T-helper 1 cell treated with Interleukin-12 subunit alpha and Interleukin-12 subunit beta and Interleukin-4 antibody, amounts not matched to agents 30 μg/mL and 1 μg/mL, for 36 hours (primary cell): ENCODE results near the gene ENDOD1.
A peak's percentile ranks its signal among the peaks of the same experiment; 100 is the strongest.
"Not testable (repeated sequence)": the region's sequence is repeated elsewhere in the genome, so short reads cannot be mapped to it uniquely, and the experiment has no call there.

ENCODE experiments used
- H3K27ac Mint-ChIP-seq: one replicate; pipeline ENCODE4 v1.8.0; 2021; ENCODE audit warnings: mild to moderate bottlenecking, mixed read lengths
- H3K27me3 Mint-ChIP-seq: one replicate; pipeline ENCODE4 v1.8.0; 2021; ENCODE audit warnings: low read depth, mixed read lengths
- H3K36me3 Mint-ChIP-seq: one replicate; pipeline ENCODE4 v1.8.0; 2021; ENCODE audit warnings: low read depth, mixed read lengths
- H3K4me1 Mint-ChIP-seq: one replicate; pipeline ENCODE4 v1.8.0; 2021; ENCODE audit warnings: low read depth, mixed read lengths
- H3K4me3 Mint-ChIP-seq: one replicate; pipeline ENCODE4 v1.8.0; 2021; ENCODE audit warnings: mild to moderate bottlenecking, moderate library complexity, mixed read lengths
- H3K9me3 Mint-ChIP-seq: one replicate; pipeline ENCODE4 v1.8.0; 2021; ENCODE audit warnings: mixed read lengths

ENDOD1 gene, protein sequence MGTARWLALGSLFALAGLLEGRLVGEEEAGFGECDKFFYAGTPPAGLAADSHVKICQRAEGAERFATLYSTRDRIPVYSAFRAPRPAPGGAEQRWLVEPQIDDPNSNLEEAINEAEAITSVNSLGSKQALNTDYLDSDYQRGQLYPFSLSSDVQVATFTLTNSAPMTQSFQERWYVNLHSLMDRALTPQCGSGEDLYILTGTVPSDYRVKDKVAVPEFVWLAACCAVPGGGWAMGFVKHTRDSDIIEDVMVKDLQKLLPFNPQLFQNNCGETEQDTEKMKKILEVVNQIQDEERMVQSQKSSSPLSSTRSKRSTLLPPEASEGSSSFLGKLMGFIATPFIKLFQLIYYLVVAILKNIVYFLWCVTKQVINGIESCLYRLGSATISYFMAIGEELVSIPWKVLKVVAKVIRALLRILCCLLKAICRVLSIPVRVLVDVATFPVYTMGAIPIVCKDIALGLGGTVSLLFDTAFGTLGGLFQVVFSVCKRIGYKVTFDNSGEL

DNA sequence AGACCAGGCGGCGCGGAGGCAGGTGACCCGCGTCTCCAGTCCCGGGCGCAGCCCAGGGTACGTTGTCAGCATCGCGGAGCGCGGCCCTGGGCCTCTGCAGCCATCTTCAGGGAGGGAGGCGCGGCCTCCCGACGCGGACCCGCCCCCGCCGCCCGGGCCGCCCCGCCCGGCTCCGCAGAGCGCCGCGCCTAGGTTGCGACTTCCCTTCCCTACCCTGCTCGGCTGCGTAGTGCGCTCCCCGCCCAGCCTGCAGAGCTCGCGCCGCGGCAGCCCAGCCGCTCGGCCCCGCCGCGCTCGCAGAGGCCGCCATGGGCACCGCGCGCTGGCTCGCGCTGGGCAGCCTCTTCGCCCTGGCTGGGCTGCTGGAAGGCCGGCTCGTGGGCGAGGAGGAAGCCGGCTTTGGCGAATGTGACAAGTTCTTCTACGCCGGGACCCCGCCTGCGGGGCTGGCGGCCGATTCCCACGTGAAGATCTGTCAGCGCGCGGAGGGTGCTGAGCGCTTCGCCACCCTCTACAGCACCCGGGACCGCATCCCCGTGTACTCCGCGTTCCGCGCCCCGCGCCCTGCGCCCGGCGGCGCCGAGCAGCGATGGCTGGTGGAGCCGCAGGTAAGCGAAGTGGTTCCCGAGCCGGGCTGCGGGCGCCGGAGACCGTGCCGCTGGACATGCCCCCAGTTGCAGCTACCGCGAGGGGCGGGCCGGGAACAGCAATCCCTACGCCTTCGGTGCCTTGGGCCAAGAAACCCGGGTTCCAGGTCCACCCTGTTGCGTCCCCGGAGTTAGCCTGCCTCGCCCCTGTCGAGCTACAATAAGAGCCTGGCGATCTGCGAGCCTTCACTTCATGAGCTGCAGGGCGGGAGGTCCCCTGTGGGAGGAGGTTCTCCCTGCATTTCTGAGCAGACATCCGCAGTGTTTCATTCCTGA, at the start of gene ENDOD1:
Gene ENDOD1, plus strand, starts transcription at position 227 of the 923 bp plus-strand sequence. Its CDS starts 82 bp downstream, at position 309.
- peaks cover 62% of the 10 kb centered on the region for H3K4me1 Mint-ChIP-seq
- H3K27me3 Mint-ChIP-seq = no peaks in the 10 kb centered on the region
- peak within 1 kb of the TSS; percentile 89 for H3K4me3 Mint-ChIP-seq
- no peaks in the 10 kb centered on the region for H3K9me3 Mint-ChIP-seq
- H3K27ac Mint-ChIP-seq = peak within 1 kb of the TSS; percentile 98
- H3K36me3 Mint-ChIP-seq = peaks cover 4% of the 10 kb centered on the region

DNA sequence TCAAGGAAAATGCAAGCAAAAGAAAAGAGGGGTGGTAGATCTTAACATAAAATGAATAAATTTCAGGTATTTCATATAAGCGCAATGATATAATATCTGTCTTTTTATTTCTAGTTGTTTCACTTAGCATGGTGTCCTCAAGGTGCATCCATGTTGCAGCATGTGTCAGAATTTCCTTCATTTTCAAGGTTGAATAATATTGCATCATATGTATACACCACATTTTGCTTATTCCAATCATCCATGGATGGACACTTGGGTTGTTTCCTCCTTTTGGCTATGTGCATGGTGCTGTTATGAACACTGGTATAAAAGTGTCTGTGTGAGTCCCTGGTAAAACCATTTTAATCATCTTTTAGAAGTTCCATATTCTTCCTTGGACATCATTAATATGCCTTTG, 47.4 kb upstream of the ENDOD1 start:
- no peaks in the 10 kb centered on the region for H3K9me3 Mint-ChIP-seq
- H3K27ac Mint-ChIP-seq = no peak overlapping the region
- no peaks in the 10 kb centered on the region for H3K36me3 Mint-ChIP-seq
- no peak overlapping the region for H3K4me3 Mint-ChIP-seq
- no peaks in the 10 kb centered on the region for H3K4me1 Mint-ChIP-seq
- H3K27me3 Mint-ChIP-seq = peaks cover 53% of the 10 kb centered on the region

DNA sequence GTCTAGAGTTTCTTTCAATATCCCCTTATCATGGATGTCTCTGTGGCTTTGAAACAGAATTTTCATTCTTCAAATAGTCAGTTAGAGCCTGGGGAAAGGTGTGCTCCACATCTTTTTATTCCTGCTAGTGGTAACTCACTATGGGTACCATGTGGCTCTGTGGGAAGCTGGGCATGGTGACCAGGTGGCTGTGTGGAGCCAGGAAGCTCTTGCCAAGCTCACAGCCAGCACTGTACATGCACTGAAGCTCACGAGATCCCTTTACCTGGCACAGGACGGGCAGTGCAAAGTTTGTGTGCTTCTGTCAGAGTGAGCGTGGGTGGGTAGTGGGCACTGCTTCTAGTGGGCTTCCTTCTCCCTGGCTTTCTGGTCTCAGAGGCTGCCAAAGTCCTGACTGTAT, 46.7 kb upstream of the ENDOD1 start:
- Mint-ChIP-seq H3K27me3 (peaks cover 55% of the 10 kb centered on the region), H3K4me1 (no peaks in the 10 kb centered on the region), H3K36me3 (no peaks in the 10 kb centered on the region), H3K4me3 (no peak overlapping the region), H3K27ac (no peak overlapping the region), H3K9me3 (no peaks in the 10 kb centered on the region)

DNA sequence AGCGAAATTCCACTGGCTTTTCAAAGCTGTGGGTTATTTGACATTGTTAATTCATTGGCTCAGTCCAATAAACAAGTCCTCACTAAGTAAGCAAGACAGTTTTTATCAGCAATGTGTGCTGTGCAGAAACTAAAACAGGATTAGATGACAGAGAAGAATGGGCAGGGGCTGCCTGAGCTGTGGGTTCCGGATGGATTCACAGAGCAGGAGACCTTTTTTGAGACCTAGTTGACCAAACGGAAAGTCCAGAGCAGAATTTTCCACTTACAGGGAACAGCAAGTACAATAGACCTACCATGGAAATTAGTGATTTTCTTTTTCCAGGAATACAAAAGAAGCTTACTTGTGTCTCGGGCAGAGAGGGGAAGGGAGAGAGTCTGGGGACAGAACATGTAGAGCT, 45.6 kb upstream of the ENDOD1 start:
- H3K4me3 Mint-ChIP-seq = no peak overlapping the region
- no peaks in the 10 kb centered on the region for H3K4me1 Mint-ChIP-seq
- peaks cover 60% of the 10 kb centered on the region for H3K27me3 Mint-ChIP-seq
- H3K9me3 Mint-ChIP-seq = no peaks in the 10 kb centered on the region
- H3K36me3 Mint-ChIP-seq = no peaks in the 10 kb centered on the region
- no peak overlapping the region for H3K27ac Mint-ChIP-seq

DNA sequence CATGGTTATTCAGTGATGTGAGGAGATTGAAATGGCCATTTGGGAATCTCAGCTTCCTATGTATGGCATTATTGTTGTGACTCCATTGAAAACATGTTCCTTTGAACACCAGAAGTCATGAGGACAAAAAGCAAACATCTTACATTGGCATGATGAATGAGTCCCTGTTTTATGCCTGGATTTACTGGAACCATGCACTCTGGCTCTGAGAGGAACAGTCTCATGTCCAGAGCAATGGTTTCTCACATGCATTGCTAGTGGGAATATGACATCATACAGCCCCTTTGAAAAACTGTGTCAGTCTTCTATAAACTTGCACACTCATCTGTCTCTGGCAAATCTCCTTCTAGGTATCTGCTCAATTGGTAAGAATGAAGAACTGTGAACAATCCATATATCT, 43.8 kb upstream of the ENDOD1 start:
- no peaks in the 10 kb centered on the region for H3K9me3 Mint-ChIP-seq
- peaks cover 58% of the 10 kb centered on the region for H3K27me3 Mint-ChIP-seq
- no peak overlapping the region for H3K27ac Mint-ChIP-seq
- H3K36me3 Mint-ChIP-seq = no peaks in the 10 kb centered on the region
- no peak overlapping the region for H3K4me3 Mint-ChIP-seq
- no peaks in the 10 kb centered on the region for H3K4me1 Mint-ChIP-seq

DNA sequence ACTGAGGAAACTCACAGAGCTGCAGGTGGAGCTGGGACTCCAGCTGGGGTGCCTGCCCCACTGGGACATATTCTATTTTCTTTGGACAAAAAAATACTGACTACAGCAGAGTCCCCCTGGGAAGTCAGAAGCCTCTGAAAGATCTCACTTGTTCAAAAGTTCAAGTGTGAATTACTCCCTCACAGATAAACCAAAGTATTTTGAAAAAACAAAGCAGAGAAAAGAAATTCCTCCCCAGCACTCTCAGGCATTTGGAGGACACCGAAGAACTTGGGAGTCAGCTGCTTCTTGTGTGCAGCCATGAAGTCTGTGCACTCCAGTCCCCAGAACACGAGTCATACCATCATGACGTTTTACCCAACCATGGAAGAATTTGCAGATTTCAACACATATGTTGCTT, 40.5 kb upstream of the ENDOD1 start, which contains the start of gene KDM4F:
Gene KDM4F, plus strand, starts transcription at position 301 of the 400 bp plus-strand sequence.
- H3K4me3 Mint-ChIP-seq = not testable (repeated sequence)
- peaks cover 46% of the 10 kb centered on the region for H3K27me3 Mint-ChIP-seq

DNA sequence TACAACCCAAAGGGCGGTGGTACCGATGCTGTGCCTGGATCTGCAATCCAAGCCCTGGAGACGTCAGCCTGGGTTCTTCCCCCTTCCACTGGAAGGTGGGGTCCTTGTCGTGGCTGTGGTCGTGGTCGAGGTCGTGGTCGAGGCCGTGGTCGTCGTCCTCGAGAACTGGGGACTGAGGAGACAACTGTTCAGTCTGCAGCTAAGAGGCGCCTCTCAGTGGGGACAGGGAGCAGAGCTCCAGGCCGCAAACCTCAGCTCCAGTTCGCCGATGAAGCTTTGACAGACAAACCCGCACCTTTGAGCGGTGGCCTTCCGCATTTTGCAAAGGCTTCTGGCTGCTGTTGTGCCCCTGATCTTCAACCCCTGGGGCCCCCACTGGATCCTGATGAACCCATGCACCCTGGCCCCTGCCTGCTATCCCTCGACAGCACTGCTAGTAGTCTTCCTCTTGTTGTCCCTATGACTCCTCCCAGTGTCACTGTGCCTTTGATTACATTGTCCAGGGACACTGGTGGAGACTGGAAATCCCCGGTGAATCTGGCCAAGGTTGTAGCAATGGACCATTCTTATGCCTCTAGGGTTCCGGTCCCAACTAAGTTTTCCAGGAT, 38.9 kb upstream of the ENDOD1 start:
- no peaks in the 10 kb centered on the region for H3K36me3 Mint-ChIP-seq
- no peaks in the 10 kb centered on the region for H3K4me1 Mint-ChIP-seq
- H3K4me3 Mint-ChIP-seq = no peak overlapping the region
- no peak overlapping the region for H3K27ac Mint-ChIP-seq
- H3K9me3 Mint-ChIP-seq = no peaks in the 10 kb centered on the region
- peaks cover 46% of the 10 kb centered on the region for H3K27me3 Mint-ChIP-seq

More for the DNA sequence above, 40.5 kb upstream of the ENDOD1 start, which contains the start of gene KDM4F:
- H3K4me1 Mint-ChIP-seq, H3K27ac Mint-ChIP-seq, H3K9me3 Mint-ChIP-seq, H3K36me3 Mint-ChIP-seq: not testable (repeated sequence)

DNA sequence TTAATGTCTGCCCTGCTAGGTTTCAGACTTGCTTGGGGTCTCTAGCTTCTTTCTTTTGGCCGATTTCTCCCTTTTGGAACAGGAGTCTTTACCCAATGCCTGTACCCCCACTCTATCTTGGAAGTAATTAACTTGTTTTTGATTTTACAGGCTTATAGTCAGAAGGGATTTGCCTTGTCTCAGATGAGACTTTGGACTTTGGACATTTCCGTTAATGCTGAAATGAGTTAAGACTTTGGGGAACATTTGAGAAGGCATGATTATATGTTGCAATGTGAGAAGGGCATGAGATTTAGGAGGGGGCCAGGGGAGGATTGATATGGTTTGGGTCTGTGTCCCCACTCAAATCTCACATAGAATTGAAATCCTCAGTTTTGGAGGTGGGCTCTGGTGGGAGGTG, 35.3 kb upstream of the ENDOD1 start:
- Mint-ChIP-seq H3K27me3 (peaks cover 43% of the 10 kb centered on the region), H3K4me1 (no peaks in the 10 kb centered on the region), H3K9me3 (no peaks in the 10 kb centered on the region), H3K36me3 (no peaks in the 10 kb centered on the region), H3K27ac (no peak overlapping the region), H3K4me3 (no peak overlapping the region)

DNA sequence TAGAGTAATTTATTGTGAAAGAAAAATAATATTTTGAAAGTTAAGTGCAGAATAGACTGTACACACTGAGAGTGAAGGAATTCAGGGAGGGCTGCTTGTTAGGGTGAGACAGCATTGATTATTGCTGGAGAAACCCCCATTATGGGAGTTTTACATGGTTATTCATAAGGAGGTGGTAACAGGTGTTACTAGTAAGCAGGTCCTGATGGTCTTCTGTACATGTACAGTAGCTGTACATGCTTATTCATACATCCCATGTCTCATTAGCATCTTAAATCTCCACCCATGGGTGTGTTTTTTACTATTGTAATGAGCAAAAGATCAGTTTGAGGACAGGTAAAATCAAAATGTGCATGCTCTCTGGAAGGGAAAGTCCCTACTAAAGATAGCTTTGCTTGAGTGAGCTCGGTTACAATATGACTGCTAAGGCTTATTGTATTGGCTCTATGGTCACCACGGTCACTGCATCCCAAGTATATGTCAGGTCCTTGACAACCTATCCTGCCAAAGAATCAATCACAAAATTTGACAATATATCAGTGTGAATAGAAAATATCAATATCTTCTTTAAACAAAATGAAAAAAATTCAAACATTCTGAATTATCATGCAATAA, 34.3 kb upstream of the ENDOD1 start:
- Mint-ChIP-seq H3K27ac (no peak overlapping the region), H3K4me1 (no peaks in the 10 kb centered on the region), H3K4me3 (no peak overlapping the region), H3K27me3 (peaks cover 53% of the 10 kb centered on the region), H3K9me3 (no peaks in the 10 kb centered on the region), H3K36me3 (no peaks in the 10 kb centered on the region)

DNA sequence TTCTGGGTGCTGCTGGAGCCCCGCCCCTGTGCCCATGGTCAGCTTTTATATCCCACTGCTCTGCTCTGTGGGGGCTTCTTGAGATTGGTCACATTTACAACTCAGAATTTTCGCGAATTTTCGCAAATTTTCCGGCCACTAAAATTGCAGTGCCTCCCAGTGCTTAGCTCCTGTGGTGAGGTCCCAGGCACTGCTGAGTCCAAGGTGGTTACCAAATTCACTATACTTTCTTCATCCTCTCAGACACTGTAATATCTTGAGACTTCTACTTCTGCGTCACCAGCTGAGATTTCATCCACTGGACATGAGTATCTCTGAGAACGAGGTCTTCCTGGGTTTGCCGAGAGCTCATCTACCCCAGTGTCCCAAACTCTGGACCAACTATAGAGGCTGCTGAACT, 31.7 kb upstream of the ENDOD1 start:
- H3K9me3 Mint-ChIP-seq = no peaks in the 10 kb centered on the region
- peaks cover 75% of the 10 kb centered on the region for H3K27me3 Mint-ChIP-seq

DNA sequence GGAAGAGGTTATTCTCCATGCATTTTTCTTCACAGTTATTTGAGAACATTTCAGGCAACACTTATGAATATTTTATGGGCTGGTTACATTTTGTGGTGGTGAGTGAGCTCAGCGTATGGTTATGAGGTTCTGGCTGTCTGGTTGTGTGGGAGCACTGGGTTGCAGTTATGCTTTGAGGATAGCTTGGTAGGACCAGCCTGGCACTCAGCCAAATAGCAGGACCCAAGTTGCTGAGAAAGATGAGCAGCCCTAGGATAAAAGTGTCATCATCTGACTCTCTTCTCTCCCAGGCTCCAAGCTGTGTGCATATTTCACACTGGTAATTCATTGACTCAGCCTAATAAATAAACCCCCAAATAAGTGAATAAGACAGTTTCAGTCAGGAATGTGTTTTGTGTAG, 31.0 kb upstream of the ENDOD1 start:
- peaks cover 78% of the 10 kb centered on the region for H3K27me3 Mint-ChIP-seq
- no peaks in the 10 kb centered on the region for H3K4me1 Mint-ChIP-seq
- H3K9me3 Mint-ChIP-seq = no peaks in the 10 kb centered on the region
- no peak overlapping the region for H3K27ac Mint-ChIP-seq
- H3K4me3 Mint-ChIP-seq = no peak overlapping the region
- H3K36me3 Mint-ChIP-seq = no peaks in the 10 kb centered on the region

More for the DNA sequence above, 31.7 kb upstream of the ENDOD1 start:
- Mint-ChIP-seq H3K4me3 (no peak overlapping the region), H3K36me3 (no peaks in the 10 kb centered on the region), H3K27ac (no peak overlapping the region), H3K4me1 (no peaks in the 10 kb centered on the region)

DNA sequence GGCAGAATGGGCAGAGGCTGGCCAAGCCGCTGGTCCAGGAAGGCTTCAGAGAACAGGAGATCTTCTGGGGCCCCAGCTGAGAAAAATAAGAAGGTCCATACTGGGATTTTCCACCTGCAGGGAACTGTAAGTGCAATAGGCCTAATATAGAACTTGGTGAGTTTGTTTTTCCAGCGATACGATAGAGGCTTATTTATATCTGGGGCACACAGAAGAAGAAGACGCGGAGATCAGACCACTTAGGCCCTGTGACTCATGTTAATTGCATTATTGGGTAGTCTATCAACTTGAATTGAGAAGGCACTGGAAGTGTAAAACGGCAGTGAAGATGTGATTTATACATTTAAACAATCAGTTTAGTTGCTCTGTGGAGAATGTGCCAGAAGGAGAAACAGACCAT, 30.6 kb upstream of the ENDOD1 start:
- Mint-ChIP-seq H3K27ac (no peak overlapping the region), H3K27me3 (peaks cover 81% of the 10 kb centered on the region), H3K4me1 (no peaks in the 10 kb centered on the region), H3K9me3 (no peaks in the 10 kb centered on the region), H3K4me3 (no peak overlapping the region), H3K36me3 (no peaks in the 10 kb centered on the region)

DNA sequence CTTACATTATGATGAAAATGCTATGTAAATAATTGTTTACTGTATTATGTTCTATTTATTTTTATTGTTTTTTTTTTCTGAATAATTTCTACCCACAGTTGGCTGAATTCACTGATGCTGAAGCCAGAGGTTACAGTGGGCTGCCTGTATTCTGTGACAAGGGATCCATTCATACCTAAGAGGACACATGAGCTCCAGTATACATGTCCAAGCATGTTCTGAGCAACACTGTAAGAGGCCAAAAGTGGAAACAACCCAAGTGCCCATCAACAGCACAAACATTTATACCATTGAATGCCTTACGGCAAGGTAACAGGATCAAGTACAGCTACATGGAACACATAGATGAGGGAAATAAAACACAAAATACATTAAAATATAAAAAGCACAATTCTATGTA, 24.3 kb upstream of the ENDOD1 start:
- no peak overlapping the region for H3K4me3 Mint-ChIP-seq
- peaks cover 7% of the 10 kb centered on the region for H3K36me3 Mint-ChIP-seq
- peaks cover 16% of the 10 kb centered on the region for H3K4me1 Mint-ChIP-seq
- H3K27ac Mint-ChIP-seq = no peak overlapping the region
- no peaks in the 10 kb centered on the region for H3K9me3 Mint-ChIP-seq
- peaks cover 39% of the 10 kb centered on the region for H3K27me3 Mint-ChIP-seq

DNA sequence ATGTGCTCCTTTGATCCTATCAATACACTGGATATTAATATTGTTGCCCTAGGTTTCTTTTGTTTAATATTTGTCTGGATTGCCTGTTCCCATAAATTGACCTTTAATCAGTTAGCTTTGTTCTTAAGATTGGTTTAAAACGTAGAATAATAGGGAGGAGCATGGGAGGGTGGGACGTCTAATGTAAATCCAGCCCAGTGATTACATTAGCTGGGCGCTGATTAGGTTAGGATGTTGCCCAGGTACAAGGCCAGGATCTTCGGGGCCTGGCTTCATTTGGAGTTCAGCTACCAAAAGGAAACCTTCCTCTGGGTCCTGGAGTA, 23.0 kb upstream of the ENDOD1 start, which contains the start of gene SRSF8:
Gene SRSF8, plus strand, starts transcription at position 204 of the 323 bp plus-strand sequence. CDS start 308 bp downstream, outside the sequence.
- Mint-ChIP-seq H3K4me3 (peak within 1 kb of the TSS; percentile 98), H3K27me3 (peaks cover 30% of the 10 kb centered on the region), H3K27ac (peak within 1 kb of the TSS; percentile 98), H3K4me1 (peaks cover 23% of the 10 kb centered on the region), H3K9me3 (no peaks in the 10 kb centered on the region), H3K36me3 (peaks cover 13% of the 10 kb centered on the region)
